ENCODE data around the gene PVALEF. TPM values are rescaled to one million over a fixed set of nuclear protein-coding genes. Genes with fewer than 3 reads are reported as not detected.

The PVALEF gene
- polyA plus RNA-seq, 1 donor (not counting 4 experiments of a cell fraction or from before 2014, with no cell fraction given) = not detected

DNA sequence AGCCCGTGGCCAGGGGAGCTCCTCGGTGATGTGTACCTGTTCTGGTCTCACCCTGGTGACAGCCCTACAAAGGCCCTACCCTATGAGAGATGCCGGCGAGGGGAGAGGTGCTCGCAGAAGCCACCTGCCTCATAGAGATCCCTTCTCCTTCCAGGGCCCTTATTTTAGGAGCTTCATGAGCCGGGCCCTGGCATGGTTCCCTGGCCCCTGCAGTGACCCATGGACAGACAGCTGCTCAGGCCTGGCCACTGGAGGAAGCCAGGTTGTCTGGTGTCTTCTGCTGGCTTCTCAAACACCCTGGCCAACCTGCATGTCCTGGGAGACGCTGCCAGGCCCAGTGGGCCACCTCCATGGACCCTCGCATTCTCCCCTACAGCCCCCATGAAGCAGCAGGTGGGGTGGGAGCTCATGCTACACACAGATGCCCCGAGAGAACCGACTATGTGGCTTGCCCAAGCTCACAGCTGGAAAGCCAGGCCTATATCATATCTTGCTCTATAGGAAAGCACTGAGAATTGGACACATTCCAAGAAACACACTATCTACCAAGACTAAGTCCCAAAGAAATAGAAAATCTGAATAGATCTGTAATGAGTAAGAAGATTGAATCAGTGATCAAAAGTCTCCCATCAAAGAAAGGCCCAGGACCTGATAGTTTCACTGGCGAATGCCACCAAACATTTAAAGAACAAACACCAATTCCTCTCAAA is 7.9 kb downstream of the PVALEF start:
- Histone ChIP-seq H3K4me2 (ENCODE audit: control insufficient read depth, extremely low read depth, insufficient read depth, low read depth, low read length) (no peak overlapping the region), H3K9ac (ENCODE audit: control insufficient read depth, extremely low read depth, insufficient read depth, low read length) (no peak overlapping the region), H3K36me3 (ENCODE audit: control insufficient read depth in 2 of 2, extremely low read depth in 1 of 2, insufficient read depth in 2 of 2, low read length in 2 of 2) (no peaks in the 10 kb centered on the region), H3K27ac (ENCODE audit: control insufficient read depth, insufficient read depth, low read length) (no peak overlapping the region), H3K79me2 (ENCODE audit: control insufficient read depth, insufficient read depth, low read length) (no peaks in the 10 kb centered on the region), H4K20me1 (ENCODE audit: control insufficient read depth, extremely low read depth, insufficient read depth, low read length) (no peaks in the 10 kb centered on the region), H3K9me3 (ENCODE audit: control insufficient read depth, low read depth, low read length) (peaks cover 3% of the 10 kb centered on the region), H3K4me3 (ENCODE audit: control insufficient read depth in 2 of 3, extremely low read depth in 1 of 3, insufficient read depth in 2 of 3, low read depth in 1 of 3, low read length in 3 of 3) (no peak overlapping the region), H3K9me1 (ENCODE audit: control insufficient read depth, extremely low read depth, insufficient read depth, low read length) (no peaks in the 10 kb centered on the region), H2AFZ (ENCODE audit: control insufficient read depth, low read length) (no peak overlapping the region), H3K4me1 (ENCODE audit: control insufficient read depth, extremely low read depth, insufficient read depth, low read length) (no peaks in the 10 kb centered on the region), H3K27me3 (ENCODE audit: control insufficient read depth, extremely low read depth, insufficient read depth, low read length) (no peaks in the 10 kb centered on the region)
- DNase-seq (ENCODE audit: low read depth, low spot score) (no peak), FAIRE-seq (no peak)
- TF ChIP-seq, protein P1, sequence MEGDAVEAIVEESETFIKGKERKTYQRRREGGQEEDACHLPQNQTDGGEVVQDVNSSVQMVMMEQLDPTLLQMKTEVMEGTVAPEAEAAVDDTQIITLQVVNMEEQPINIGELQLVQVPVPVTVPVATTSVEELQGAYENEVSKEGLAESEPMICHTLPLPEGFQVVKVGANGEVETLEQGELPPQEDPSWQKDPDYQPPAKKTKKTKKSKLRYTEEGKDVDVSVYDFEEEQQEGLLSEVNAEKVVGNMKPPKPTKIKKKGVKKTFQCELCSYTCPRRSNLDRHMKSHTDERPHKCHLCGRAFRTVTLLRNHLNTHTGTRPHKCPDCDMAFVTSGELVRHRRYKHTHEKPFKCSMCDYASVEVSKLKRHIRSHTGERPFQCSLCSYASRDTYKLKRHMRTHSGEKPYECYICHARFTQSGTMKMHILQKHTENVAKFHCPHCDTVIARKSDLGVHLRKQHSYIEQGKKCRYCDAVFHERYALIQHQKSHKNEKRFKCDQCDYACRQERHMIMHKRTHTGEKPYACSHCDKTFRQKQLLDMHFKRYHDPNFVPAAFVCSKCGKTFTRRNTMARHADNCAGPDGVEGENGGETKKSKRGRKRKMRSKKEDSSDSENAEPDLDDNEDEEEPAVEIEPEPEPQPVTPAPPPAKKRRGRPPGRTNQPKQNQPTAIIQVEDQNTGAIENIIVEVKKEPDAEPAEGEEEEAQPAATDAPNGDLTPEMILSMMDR (optimal IDR thresholded peaks at IDR 0.05 in 1 of 3, IDR thresholded peaks at IDR 0.05 in 1 of 3, conservative IDR thresholded peaks at IDR 0.05 in 1 of 3; ENCODE audit: extremely low read depth in 1 of 3, insufficient read depth in 2 of 3, low read length in 3 of 3) = no peak
- no peak for TF ChIP-seq EZH2 (IDR thresholded peaks at IDR 0.05; ENCODE audit: low read length)
- dilution Hi-C loops (cut with MboI; ENCODE audit: extremely low pct_ligation_motif_present, low sequenced_read_pairs) = no loop called here

DNA sequence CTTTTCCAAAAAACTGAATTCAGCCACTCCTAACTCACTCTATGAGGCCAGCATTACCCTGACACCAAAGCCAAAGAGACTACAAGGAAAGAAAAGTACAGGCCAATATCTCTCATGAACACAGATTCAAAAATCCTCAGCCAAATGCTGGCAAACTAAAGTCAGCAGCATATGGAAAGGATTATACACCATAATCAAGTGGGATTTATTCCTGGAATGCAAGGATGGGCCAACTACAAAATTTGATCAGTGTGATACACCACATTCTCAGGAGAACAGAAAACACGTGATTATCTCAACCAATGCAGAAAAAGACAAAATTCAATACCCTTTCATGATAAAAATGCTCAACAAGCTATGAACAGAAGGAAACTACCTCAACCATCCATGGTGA is 8.5 kb downstream of the PVALEF start:
- no peak overlapping the region for H3K4me2 ChIP-seq (ENCODE audit: control insufficient read depth, extremely low read depth, insufficient read depth, low read depth, low read length)
- no peaks in the 10 kb centered on the region for H3K27me3 ChIP-seq (ENCODE audit: control insufficient read depth, extremely low read depth, insufficient read depth, low read length)
- no peak for TF ChIP-seq EZH2 (IDR thresholded peaks at IDR 0.05; ENCODE audit: low read length)
- TF ChIP-seq, protein P1 (optimal IDR thresholded peaks at IDR 0.05 in 1 of 3, IDR thresholded peaks at IDR 0.05 in 1 of 3, conservative IDR thresholded peaks at IDR 0.05 in 1 of 3; ENCODE audit: extremely low read depth in 1 of 3, insufficient read depth in 2 of 3, low read length in 3 of 3) = no peak
- H3K27ac ChIP-seq (ENCODE audit: control insufficient read depth, insufficient read depth, low read length) = no peak overlapping the region
- peaks cover 3% of the 10 kb centered on the region for H3K9me3 ChIP-seq (ENCODE audit: control insufficient read depth, low read depth, low read length)
- FAIRE-seq = no peak
- H3K4me1 ChIP-seq (ENCODE audit: control insufficient read depth, extremely low read depth, insufficient read depth, low read length) = no peaks in the 10 kb centered on the region
- H3K79me2 ChIP-seq (ENCODE audit: control insufficient read depth, insufficient read depth, low read length) = no peaks in the 10 kb centered on the region
- dilution Hi-C loops (cut with MboI; ENCODE audit: extremely low pct_ligation_motif_present, low sequenced_read_pairs) = no loop called here
- H3K36me3 ChIP-seq (ENCODE audit: control insufficient read depth in 2 of 2, extremely low read depth in 1 of 2, insufficient read depth in 2 of 2, low read length in 2 of 2) = no peaks in the 10 kb centered on the region
- no peak for DNase-seq (ENCODE audit: low read depth, low spot score)
- H3K9me1 ChIP-seq (ENCODE audit: control insufficient read depth, extremely low read depth, insufficient read depth, low read length) = no peaks in the 10 kb centered on the region
- no peak overlapping the region for H3K4me3 ChIP-seq (ENCODE audit: control insufficient read depth in 2 of 3, extremely low read depth in 1 of 3, insufficient read depth in 2 of 3, low read depth in 1 of 3, low read length in 3 of 3)
- no peak overlapping the region for H3K9ac ChIP-seq (ENCODE audit: control insufficient read depth, extremely low read depth, insufficient read depth, low read length)
- no peaks in the 10 kb centered on the region for H4K20me1 ChIP-seq (ENCODE audit: control insufficient read depth, extremely low read depth, insufficient read depth, low read length)
- no peak overlapping the region for H2AFZ ChIP-seq (ENCODE audit: control insufficient read depth, low read length)

Data from keratinocyte (primary cell).